ENCODE results near the gene ATG101.

DNA sequence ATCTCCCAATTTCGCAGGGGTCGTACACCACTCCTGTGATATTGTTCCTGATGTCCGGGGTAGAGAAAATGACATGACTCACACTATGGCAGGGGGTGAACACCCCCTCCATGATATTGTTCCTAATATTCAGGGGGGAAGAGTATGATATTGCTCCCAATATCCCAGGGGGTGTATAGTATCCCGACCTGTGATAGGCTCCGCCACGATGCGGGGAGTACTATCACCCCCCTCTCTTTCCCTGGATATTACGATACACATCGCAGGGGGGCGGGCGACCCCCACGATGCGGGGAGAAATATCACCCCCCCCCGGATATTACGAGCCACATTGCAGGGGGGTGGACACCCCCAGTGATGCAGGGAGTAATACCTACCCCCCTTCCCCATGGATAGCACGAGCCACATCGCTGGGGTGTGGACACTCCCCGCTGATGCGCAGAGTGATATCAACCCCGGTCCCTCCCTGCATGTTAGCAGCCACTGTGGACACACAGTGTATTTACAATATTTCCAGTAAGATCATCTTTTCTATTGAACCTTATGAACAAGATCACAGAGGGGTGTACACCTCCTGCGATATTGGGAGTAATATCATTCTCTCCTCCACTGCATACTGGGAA lies 27.4 kb downstream of the ATG101 start:
- TF ChIP-seq, protein P1, sequence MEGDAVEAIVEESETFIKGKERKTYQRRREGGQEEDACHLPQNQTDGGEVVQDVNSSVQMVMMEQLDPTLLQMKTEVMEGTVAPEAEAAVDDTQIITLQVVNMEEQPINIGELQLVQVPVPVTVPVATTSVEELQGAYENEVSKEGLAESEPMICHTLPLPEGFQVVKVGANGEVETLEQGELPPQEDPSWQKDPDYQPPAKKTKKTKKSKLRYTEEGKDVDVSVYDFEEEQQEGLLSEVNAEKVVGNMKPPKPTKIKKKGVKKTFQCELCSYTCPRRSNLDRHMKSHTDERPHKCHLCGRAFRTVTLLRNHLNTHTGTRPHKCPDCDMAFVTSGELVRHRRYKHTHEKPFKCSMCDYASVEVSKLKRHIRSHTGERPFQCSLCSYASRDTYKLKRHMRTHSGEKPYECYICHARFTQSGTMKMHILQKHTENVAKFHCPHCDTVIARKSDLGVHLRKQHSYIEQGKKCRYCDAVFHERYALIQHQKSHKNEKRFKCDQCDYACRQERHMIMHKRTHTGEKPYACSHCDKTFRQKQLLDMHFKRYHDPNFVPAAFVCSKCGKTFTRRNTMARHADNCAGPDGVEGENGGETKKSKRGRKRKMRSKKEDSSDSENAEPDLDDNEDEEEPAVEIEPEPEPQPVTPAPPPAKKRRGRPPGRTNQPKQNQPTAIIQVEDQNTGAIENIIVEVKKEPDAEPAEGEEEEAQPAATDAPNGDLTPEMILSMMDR (conservative IDR thresholded peaks at IDR 0.05; ENCODE audit: low read length) = no peak
- TF ChIP-seq EZH2phosphoT487 (IDR thresholded peaks at IDR 0.05; ENCODE audit: borderline replicate concordance) = no peak

Data from Loucy (cell line).